C4-2B (cell line): Measurements from ENCODE around the gene UGT1A8.
"Not testable (repeated sequence)": the region's sequence is repeated elsewhere in the genome, so short reads cannot be mapped to it uniquely, and the experiment has no call there.

Experiments
- ZFX ChIP-seq: fragments of 450-650 bp; IDR thresholded peaks from 2 replicates; pipeline ENCODE4 v1.6.1; 2017
- TF ChIP-seq, protein P1 (sequence below): fragments of 450-650 bp; conservative IDR thresholded peaks from 2 replicates; pipeline ENCODE4 v1.5.1; 2017; ENCODE audit warnings: mild to moderate bottlenecking

DNA sequence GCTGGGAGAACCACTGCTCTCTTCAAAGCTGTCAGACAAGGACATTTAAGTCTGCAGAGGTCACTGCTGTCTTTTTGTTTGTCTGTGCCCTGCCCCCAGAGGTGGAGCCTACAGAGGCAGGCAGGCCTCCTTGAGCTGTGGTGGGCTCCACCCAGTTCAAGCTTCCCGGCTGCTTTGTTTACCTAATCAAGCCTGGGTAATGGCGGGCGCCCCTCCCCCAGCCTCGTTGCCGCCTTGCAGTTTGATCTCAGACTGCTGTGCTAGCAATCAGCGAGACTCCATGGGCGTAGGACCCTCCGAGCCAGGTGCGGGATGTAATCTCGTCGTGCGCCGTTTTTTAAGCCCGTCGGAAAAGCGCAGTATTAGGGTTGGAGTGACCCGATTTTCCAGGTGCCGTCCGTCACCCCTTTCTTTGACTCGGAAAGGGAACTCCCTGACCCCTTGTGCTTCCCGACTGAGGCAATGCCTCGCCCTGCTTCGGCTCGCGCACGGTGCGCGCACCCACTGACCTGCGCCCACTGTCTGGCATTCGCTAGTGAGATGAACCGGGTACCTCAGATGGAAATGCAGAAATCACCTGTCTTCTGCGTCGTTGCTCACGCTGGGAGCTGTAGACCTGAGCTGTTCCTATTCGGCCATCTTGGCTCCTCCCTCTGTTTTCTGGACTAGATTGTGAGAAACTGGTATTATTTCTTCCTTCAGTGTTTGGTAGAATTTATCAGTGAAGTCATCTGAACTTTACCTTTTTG, 34.0 kb upstream of the UGT1A8 start:
- TF ChIP-seq, protein P1, sequence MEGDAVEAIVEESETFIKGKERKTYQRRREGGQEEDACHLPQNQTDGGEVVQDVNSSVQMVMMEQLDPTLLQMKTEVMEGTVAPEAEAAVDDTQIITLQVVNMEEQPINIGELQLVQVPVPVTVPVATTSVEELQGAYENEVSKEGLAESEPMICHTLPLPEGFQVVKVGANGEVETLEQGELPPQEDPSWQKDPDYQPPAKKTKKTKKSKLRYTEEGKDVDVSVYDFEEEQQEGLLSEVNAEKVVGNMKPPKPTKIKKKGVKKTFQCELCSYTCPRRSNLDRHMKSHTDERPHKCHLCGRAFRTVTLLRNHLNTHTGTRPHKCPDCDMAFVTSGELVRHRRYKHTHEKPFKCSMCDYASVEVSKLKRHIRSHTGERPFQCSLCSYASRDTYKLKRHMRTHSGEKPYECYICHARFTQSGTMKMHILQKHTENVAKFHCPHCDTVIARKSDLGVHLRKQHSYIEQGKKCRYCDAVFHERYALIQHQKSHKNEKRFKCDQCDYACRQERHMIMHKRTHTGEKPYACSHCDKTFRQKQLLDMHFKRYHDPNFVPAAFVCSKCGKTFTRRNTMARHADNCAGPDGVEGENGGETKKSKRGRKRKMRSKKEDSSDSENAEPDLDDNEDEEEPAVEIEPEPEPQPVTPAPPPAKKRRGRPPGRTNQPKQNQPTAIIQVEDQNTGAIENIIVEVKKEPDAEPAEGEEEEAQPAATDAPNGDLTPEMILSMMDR: not testable (repeated sequence)
- not testable (repeated sequence) for TF ChIP-seq ZFX
